Measurements from ENCODE around the gene ZNF750.
A peak's percentile ranks its signal among the peaks of the same experiment; 100 is the strongest.

ZNF750 gene

DNA sequence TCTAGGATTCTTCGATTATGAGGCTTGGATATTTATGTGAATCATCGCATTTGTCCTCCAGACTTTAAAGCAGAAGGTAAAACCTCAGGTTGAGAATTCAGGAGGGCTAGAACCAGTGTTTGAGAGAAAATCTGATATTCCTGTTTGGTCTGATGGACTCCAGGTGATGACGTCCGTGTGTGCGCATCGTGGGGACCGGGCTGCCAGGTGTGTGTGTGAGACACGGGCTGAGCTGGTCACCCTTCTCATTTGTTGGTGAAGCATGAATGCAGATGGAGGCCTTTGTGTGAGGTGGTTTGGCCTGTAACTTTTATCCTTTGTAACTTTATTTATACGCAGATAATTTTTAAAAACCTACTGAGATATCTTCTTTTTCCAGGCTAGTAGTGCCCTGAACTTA is 42.8 kb downstream of the ZNF750 start:
- TF ChIP-seq, protein P1, sequence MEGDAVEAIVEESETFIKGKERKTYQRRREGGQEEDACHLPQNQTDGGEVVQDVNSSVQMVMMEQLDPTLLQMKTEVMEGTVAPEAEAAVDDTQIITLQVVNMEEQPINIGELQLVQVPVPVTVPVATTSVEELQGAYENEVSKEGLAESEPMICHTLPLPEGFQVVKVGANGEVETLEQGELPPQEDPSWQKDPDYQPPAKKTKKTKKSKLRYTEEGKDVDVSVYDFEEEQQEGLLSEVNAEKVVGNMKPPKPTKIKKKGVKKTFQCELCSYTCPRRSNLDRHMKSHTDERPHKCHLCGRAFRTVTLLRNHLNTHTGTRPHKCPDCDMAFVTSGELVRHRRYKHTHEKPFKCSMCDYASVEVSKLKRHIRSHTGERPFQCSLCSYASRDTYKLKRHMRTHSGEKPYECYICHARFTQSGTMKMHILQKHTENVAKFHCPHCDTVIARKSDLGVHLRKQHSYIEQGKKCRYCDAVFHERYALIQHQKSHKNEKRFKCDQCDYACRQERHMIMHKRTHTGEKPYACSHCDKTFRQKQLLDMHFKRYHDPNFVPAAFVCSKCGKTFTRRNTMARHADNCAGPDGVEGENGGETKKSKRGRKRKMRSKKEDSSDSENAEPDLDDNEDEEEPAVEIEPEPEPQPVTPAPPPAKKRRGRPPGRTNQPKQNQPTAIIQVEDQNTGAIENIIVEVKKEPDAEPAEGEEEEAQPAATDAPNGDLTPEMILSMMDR (IDR thresholded peaks at IDR 0.05; ENCODE audit: low read depth, low read length, missing control alignments) = no peak
- H3K4me3 ChIP-seq (replicated peaks; ENCODE audit: low read depth, low read length) = no peak overlapping the region

DNA sequence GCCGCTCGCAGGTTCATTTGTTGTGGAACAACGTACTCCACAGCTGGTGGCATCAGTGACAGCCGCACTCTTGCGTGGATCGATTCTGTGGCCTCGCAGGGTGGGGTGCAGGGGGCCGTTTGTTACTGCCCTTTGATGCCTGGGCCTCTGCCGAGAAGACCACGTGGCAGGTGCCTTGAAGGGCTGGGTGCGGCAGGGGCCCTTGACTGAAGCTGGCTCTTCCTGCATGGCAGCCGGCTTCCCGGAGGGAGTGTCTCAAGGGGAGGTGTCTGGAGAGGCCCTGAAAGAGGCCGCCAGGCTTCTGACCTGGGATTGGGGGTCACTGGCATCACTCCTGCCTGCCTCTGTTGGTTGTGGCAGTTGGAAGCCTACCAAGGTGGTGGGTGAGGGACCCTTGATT is 44.2 kb downstream of the ZNF750 start:
- TF ChIP-seq, protein P1 (IDR thresholded peaks at IDR 0.05; ENCODE audit: low read depth, low read length, missing control alignments) = no peak
- DNase-seq (ENCODE audit: extremely low read depth, low read depth) = no peak

More for the DNA sequence above, 42.8 kb downstream of the ZNF750 start:
- DNase-seq (ENCODE audit: extremely low read depth, low read depth) = no peak

DNA sequence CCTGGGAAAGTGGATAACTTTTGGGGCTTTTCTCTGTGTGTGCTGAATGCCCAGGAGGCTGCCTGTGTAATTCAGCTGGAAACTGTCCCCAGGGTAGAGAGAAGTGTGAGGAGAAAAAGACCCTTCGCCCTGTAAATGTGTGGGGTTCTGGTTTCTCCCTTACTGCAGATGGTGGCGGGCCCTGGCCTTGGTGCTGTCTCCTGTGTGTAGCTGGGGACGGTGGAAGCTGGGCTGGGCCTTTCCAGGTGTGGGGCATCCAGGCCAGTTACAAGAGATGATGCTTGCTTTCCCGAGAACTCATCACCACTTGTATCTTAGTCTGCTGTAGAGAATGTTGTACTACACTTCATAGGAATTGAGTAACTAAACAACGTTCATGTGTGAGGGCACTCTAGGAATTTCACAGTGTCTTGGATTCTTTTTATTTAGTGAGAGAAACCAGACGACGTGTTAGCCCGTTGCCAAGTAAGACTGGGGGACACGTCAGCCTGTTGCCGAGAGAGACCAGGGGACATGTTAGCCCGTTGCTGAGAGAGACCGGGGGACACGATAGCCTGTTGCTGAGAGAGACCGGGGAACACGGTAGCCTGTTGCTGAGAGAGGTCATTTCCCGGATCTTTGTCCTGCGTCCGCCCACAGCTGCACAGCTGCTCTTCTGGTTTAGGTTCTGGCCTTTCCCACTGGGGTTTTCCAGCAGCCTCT is 44.9 kb downstream of the ZNF750 start:
- TF ChIP-seq, protein P1 (IDR thresholded peaks at IDR 0.05; ENCODE audit: low read depth, low read length, missing control alignments) = no peak
- no peak overlapping the region for H3K4me3 ChIP-seq (replicated peaks; ENCODE audit: low read depth, low read length)
- DNase-seq (ENCODE audit: extremely low read depth, low read depth) = no peak

More for the DNA sequence above, 44.2 kb downstream of the ZNF750 start:
- no peak overlapping the region for H3K4me3 ChIP-seq (replicated peaks; ENCODE audit: low read depth, low read length)

DNA sequence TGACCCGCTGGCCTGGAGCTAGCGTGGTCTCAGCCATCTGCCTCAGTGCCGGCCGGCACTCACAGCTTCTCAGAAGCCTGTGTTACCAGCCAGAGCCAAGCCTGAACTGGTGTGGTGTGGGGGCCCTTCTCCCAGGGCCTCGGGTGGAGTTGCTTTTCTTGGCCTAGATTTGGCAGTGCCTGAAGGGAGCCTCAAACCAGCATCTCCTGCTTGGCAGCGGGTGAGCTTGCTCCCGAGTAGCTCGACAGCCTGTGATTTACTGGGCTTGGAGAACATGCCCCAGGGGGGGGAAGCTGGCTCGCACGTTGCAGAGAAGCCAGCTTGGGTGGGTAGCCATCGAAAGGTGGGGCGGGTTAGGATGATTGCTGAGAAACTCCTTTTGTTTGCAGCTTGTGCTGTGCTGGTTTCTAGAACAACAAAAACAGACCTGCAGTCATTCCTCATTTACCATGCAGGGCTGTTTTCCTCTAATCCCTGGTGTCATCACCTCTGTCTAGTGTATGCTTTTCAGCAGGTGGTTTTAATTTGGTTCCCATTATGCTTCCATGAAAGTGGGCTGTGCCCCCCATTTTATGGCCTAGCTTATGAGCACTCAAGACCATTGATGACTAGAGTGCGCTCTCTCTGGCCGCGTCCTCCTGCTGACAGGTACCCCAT is 45.7 kb downstream of the ZNF750 start:
- TF ChIP-seq, protein P1 (IDR thresholded peaks at IDR 0.05; ENCODE audit: low read depth, low read length, missing control alignments) = no peak
- no peak overlapping the region for H3K4me3 ChIP-seq (replicated peaks; ENCODE audit: low read depth, low read length)
- peak; percentile 65 for DNase-seq (ENCODE audit: extremely low read depth, low read depth)

DNA sequence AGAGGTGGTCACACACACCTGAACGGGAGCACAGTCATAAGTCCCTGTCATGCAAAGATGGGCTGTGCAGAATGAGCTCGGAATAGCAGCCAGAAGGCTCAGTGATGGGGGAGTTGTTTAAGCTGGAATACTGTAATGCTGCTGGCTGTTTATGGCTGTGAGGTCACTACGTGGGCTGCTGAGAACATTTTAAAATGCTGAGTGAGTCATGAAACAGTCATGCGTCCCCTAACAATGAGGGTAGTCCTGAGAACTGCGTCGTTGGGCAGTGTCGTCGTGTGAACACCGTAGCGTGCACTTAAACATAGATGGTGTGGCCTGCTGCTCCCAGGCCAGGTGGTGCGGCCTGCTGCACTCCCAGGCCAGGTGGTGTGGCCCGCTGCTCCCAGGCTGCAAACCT is 48.3 kb downstream of the ZNF750 start:
- no peak overlapping the region for H3K4me3 ChIP-seq (replicated peaks; ENCODE audit: low read depth, low read length)
- DNase-seq (ENCODE audit: extremely low read depth, low read depth) = peak; percentile 66
- TF ChIP-seq, protein P1 (IDR thresholded peaks at IDR 0.05; ENCODE audit: low read depth, low read length, missing control alignments) = no peak

DNA sequence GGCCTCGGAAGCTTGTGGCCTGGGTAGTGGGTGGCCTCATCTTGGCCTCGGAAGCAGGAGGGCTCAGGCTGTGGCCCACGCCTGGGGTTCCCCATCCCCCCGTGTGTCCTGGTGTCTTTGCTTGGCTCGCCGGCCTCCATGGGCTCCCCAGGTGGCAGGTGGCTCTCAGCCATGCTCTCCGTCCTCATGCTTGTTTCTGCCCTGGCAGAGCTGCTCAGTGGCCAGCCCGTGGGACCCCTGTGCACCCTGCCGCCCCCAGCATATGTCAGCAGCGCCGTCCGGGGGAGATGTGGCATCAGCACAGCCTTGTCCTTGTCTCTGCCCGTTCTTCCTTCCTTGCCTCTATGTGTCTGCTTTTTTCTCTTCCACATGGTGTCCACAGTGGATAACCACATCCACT is 49.4 kb downstream of the ZNF750 start:
- TF ChIP-seq, protein P1 (IDR thresholded peaks at IDR 0.05; ENCODE audit: low read depth, low read length, missing control alignments) = no peak
- H3K4me3 ChIP-seq (replicated peaks; ENCODE audit: low read depth, low read length) = no peak overlapping the region
- no peak for DNase-seq (ENCODE audit: extremely low read depth, low read depth)
